SK-N-SH treated with all-trans-retinoic acid at 6 μM for 48 hours (cell line): ENCODE measurements around the gene RBM6.

ENCODE experiments used
- ATAC-seq: fragments of 200-7000 bp; cut with Tn5 transposase; 3 replicates; pipeline ENCODE4 v1.9.1; 2020; ENCODE audit warnings: mild to moderate bottlenecking, moderate library complexity
- ARNTL ChIP-seq: fragments of 450-650 bp; formaldehyde crosslinking; IDR thresholded peaks from 2 replicates; pipeline ENCODE4 v1.5.0; 2020; ENCODE audit warnings: low read depth, mild to moderate bottlenecking, moderate library complexity, borderline replicate concordance
- BACH2 ChIP-seq: fragments of 250-450 bp; sonication (Bioruptor Pico); IDR thresholded peaks from 2 replicates; pipeline ENCODE4 v1.9.0; 2021; ENCODE audit warnings: mild to moderate bottlenecking, borderline replicate concordance
- CREB5 ChIP-seq: fragments of 250-450 bp; sonication (Bioruptor Pico); IDR thresholded peaks from 2 replicates; pipeline ENCODE4 v1.5.1; 2020; ENCODE audit warnings: low read depth, mild to moderate bottlenecking, moderate library complexity
- CSDC2 ChIP-seq: fragments of 250-450 bp; sonication (Bioruptor Pico); IDR thresholded peaks from 2 replicates; pipeline ENCODE4 v1.5.0; 2020; ENCODE audit warnings: mild to moderate bottlenecking, moderate library complexity
- CSRNP3 ChIP-seq: fragments of 250-450 bp; sonication (Bioruptor Pico); IDR thresholded peaks from 2 replicates; pipeline ENCODE4 v1.5.1; 2021; ENCODE audit warnings: mild to moderate bottlenecking, moderate library complexity
- ESRRG ChIP-seq: fragments of 250-450 bp; sonication (Bioruptor Pico); IDR thresholded peaks from 2 replicates; pipeline ENCODE4 v1.6.1; 2021; ENCODE audit warnings: mild to moderate bottlenecking
- GLIS3 ChIP-seq: fragments of 250-450 bp; sonication (Bioruptor Pico); IDR thresholded peaks from 2 replicates; pipeline ENCODE4 v1.5.0; 2020; ENCODE audit warnings: mild to moderate bottlenecking, moderate library complexity
- ISL1 ChIP-seq: fragments of 250-450 bp; sonication (Bioruptor Pico); IDR thresholded peaks from 2 replicates; pipeline ENCODE4 v2.1.2; 2022; ENCODE audit warnings: mild to moderate bottlenecking, moderate library complexity
- OSR1 ChIP-seq: fragments of 250-450 bp; sonication (Bioruptor Pico); IDR thresholded peaks from 2 replicates; pipeline ENCODE4 v1.8.0; 2022; ENCODE audit warnings: moderate library complexity, mild to moderate bottlenecking, inconsistent platforms
- PATZ1 ChIP-seq: fragments of 250-450 bp; sonication (Bioruptor Pico); IDR thresholded peaks from 2 replicates; pipeline ENCODE4 v1.8.0; 2020; ENCODE audit warnings: mild to moderate bottlenecking, moderate library complexity, borderline replicate concordance
- PPARA ChIP-seq: fragments of 250-450 bp; sonication (Bioruptor Pico); IDR thresholded peaks from 2 replicates; pipeline ENCODE4 v1.5.0; 2020; ENCODE audit warnings: mild to moderate bottlenecking, borderline replicate concordance
- RARB ChIP-seq: fragments of 250-450 bp; sonication (Bioruptor Pico); IDR thresholded peaks from 2 replicates; pipeline ENCODE4 v1.8.0; 2021; ENCODE audit warnings: mild to moderate bottlenecking, moderate library complexity
- SNAI2 ChIP-seq: fragments of 250-450 bp; sonication (Bioruptor Pico); IDR thresholded peaks from 2 replicates; pipeline ENCODE4 v1.5.0; 2020; ENCODE audit warnings: mild to moderate bottlenecking, moderate library complexity
- ZC3H10 ChIP-seq: fragments of 250-450 bp; sonication (Bioruptor Pico); IDR thresholded peaks from 2 replicates; pipeline ENCODE4 v1.5.1; 2021; ENCODE audit warnings: mild to moderate bottlenecking, moderate library complexity
- ZFP3 ChIP-seq: fragments of 250-450 bp; sonication (Bioruptor Pico); IDR thresholded peaks from 2 replicates; pipeline ENCODE4 v1.5.0; 2020; ENCODE audit warnings: mild to moderate bottlenecking, moderate library complexity
- ZFP30 ChIP-seq: fragments of 450-650 bp; formaldehyde crosslinking; IDR thresholded peaks from 2 replicates; pipeline ENCODE4 v1.5.0; 2022; ENCODE audit warnings: mild to moderate bottlenecking, moderate library complexity
- ZNF565 ChIP-seq: fragments of 450-650 bp; formaldehyde crosslinking; conservative IDR thresholded peaks from 2 replicates; pipeline ENCODE4 v1.5.0; 2020; ENCODE audit warnings: low read depth, mild to moderate bottlenecking, moderate library complexity
- ZNF70 ChIP-seq: fragments of 450-650 bp; formaldehyde crosslinking; IDR thresholded peaks from 2 replicates; pipeline ENCODE4 v1.5.0; 2020; ENCODE audit warnings: mild to moderate bottlenecking, moderate library complexity
- ZNF8 ChIP-seq: fragments of 450-650 bp; formaldehyde crosslinking; IDR thresholded peaks from 2 replicates; pipeline ENCODE4 v1.5.0; 2020; ENCODE audit warnings: mild to moderate bottlenecking, moderate library complexity
- TF ChIP-seq, protein P1 (sequence below): fragments of 250-450 bp; sonication (Bioruptor Pico); IDR thresholded peaks from 2 replicates; pipeline ENCODE4 v1.8.0; 2021; ENCODE audit warnings: low read depth, mild to moderate bottlenecking, moderate library complexity, borderline replicate concordance

RBM6 gene

DNA sequence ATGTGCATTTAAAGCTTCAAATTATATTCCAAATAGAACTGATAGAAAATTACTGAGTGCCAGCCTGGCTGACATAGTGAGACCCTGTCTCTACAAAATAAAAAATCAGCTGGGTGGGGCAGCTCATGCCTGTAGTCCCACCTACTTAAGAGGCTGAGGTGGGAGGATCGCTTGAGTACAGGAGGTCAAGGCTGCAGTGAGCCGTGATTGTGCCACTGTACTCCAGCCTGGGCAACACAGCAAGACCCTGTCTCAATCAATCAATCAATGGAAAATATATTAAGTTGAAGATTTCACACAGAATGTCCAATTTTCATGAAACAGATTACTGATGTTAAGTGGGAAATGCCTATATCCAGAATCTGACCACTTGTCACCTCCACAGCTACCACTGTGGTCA, 14.5 kb upstream of the RBM6 start:
- no peak for ATAC-seq
- TF ChIP-seq SNAI2 (CRISPR knock-in tag) = no peak
- TF ChIP-seq ZC3H10 (CRISPR knock-in tag) = no peak
- TF ChIP-seq ZFP3 = no peak
- TF ChIP-seq GLIS3 (CRISPR knock-in tag) = no peak
- TF ChIP-seq ZNF8 (CRISPR knock-in tag) = no peak
- TF ChIP-seq ISL1 = no peak

- no peak for ATAC-seq
- TF ChIP-seq ZC3H10 (CRISPR knock-in tag) (no peak), ZNF8 (CRISPR knock-in tag) (no peak), RARB (CRISPR knock-in tag) (no peak), ZNF565 (no peak), PPARA (CRISPR knock-in tag) (no peak), GLIS3 (CRISPR knock-in tag) (no peak), ISL1 (no peak), ESRRG (CRISPR knock-in tag) (no peak), CREB5 (CRISPR knock-in tag) (no peak), BACH2 (CRISPR knock-in tag) (no peak), ZNF70 (CRISPR knock-in tag) (no peak), PATZ1 (CRISPR knock-in tag) (no peak), ARNTL (CRISPR knock-in tag) (no peak), OSR1 (no peak), CSDC2 (CRISPR knock-in tag) (no peak), CSRNP3 (CRISPR knock-in tag) (no peak), SNAI2 (CRISPR knock-in tag) (no peak), ZFP30 (CRISPR knock-in tag) (no peak)
- TF ChIP-seq, protein P1, sequence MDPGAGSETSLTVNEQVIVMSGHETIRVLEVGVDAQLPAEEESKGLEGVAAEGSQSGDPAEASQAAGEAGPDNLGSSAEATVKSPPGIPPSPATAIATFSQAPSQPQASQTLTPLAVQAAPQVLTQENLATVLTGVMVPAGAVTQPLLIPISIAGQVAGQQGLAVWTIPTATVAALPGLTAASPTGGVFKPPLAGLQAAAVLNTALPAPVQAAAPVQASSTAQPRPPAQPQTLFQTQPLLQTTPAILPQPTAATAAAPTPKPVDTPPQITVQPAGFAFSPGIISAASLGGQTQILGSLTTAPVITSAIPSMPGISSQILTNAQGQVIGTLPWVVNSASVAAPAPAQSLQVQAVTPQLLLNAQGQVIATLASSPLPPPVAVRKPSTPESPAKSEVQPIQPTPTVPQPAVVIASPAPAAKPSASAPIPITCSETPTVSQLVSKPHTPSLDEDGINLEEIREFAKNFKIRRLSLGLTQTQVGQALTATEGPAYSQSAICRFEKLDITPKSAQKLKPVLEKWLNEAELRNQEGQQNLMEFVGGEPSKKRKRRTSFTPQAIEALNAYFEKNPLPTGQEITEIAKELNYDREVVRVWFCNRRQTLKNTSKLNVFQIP (CRISPR knock-in tag) = no peak
- TF ChIP-seq, all 23 proteins: peak for 0
Measured at GRCh38 chr3:49926117-49926728, 13.7 kb upstream of the RBM6 start.

DNA sequence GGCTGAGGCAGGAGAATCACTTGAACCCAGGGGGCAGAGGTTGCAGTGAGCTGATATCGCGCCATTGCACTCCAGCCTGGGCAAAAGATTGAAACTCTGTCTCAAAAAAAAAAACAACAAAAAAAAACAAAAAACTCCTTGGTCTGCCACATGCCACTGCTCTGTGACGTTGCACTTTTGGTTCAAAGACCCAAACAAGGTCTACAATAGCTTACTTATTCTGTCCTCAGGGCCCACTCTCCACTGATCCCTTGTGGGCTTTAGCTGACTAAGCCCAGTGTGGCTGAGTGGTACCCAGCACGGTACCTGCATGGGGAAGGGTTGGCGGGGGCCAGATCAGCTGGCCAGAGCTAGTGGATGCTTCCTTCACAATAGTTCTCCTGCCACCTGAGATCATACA, 12.2 kb upstream of the RBM6 start:
- ATAC-seq = no peak
- TF ChIP-seq GLIS3 (CRISPR knock-in tag) (no peak), ZC3H10 (CRISPR knock-in tag) (no peak), ISL1 (no peak), ZNF8 (CRISPR knock-in tag) (no peak), ARNTL (CRISPR knock-in tag) (no peak), BACH2 (CRISPR knock-in tag) (no peak)

- no peak for TF ChIP-seq ZFP30 (CRISPR knock-in tag)
- TF ChIP-seq SNAI2 (CRISPR knock-in tag) = no peak
- TF ChIP-seq CREB5 (CRISPR knock-in tag) = no peak
- no peak for TF ChIP-seq CSDC2 (CRISPR knock-in tag)
- ATAC-seq = no peak
Measured at GRCh38 chr3:49928481-49929017, 11.4 kb upstream of the RBM6 start.
